Upper lobe of left lung (tissue), 6 donors: ENCODE results near the gene FAM241B. TPM values are rescaled to one million over a fixed set of nuclear protein-coding genes. Genes with fewer than 3 reads are reported as not detected.

Experiments used
- ATAC-seq, 2 donors: fragments of 200-7000 bp; cut with Tn5 transposase; one replicate each; pipeline ENCODE4 v1.9.1; 2022; ENCODE audit warnings: mild to moderate bottlenecking in 2 of 2, moderate library complexity in 2 of 2; ENCODE audit not compliant: low FRiP score in 2 of 2
- DNase-seq, 2 donors: peaks; one replicate each; pipeline ENCODE4 v3.0.0-alpha.2; 2019 to 2020
- H3K27ac ChIP-seq, 4 donors: fragments of 200-600 bp; sonication (generic); one replicate each; pipeline ENCODE4 v1.5.1; 2016 to 2019
- H3K27me3 ChIP-seq, 4 donors: fragments of 200-600 bp; sonication (generic); one replicate each; pipeline ENCODE4 v1.5.1; 2017 to 2019
- H3K36me3 ChIP-seq, 4 donors: fragments of 200-600 bp; sonication (generic); one replicate each; pipeline ENCODE4 v1.5.1; 2016 to 2019
- H3K4me1 ChIP-seq, 4 donors: fragments of 200-600 bp; sonication (generic); one replicate each; pipeline ENCODE4 v1.5.1; 2018 to 2019
- H3K4me3 ChIP-seq, 4 donors: fragments of 200-600 bp; sonication (generic); one replicate each; pipeline ENCODE4 v1.5.1; 2017 to 2019; ENCODE audit warnings: mild to moderate bottlenecking in 2 of 4, moderate library complexity in 1 of 4
- H3K9me3 ChIP-seq, 4 donors: fragments of 200-600 bp; sonication (generic); one replicate each; pipeline ENCODE4 v1.5.1; 2018 to 2019
- CTCF ChIP-seq, 6 experiments: fragments of 450-650 bp in 4 of 6; fragments of 200-600 bp in 2 of 6; sonication (generic) in 2 of 6; IDR thresholded peaks; one replicate each; pipeline ENCODE4 v1.5.1; 2016 to 2019; ENCODE audit warnings: antibody characterized with exemption in 6 of 6
- EP300 ChIP-seq, 4 donors: sonication (generic); formaldehyde crosslinking; IDR thresholded peaks; one replicate each; pipeline ENCODE4 v1.5.1; 2017; ENCODE audit warnings: antibody characterized with exemption in 4 of 4, control low read depth in 2 of 4
- POLR2A ChIP-seq, 4 donors: fragments of 450-650 bp; IDR thresholded peaks; one replicate each; pipeline ENCODE4 v1.5.1; 2016 to 2017; ENCODE audit warnings: antibody characterized with exemption in 4 of 4, mild to moderate bottlenecking in 2 of 4
- POLR2AphosphoS5 ChIP-seq, 2 donors: sonication (generic); formaldehyde crosslinking; IDR thresholded peaks; one replicate each; pipeline ENCODE4 v1.5.1; 2017; ENCODE audit warnings: antibody characterized with exemption in 2 of 2
- WGBS, 2 donors: methylation state at CpG; one replicate each; pipeline ENCODE4 v1.1.5; 2017 to 2018; 5-methylcytosine and 5-hydroxymethylcytosine counted together
- total RNA-seq, 6 donors: library from RNA; depleted of rRNA in 4 of 6; stranded (reverse); fragments of >200 nt in 4 of 6; gene quantifications; one replicate each; pipeline versions ENCODE4 v1.1.0 to v1.2.1, GENCODE V29; 2016 to 2021
- donor health status: DM: no; HTN: no; CAD: no; lungs with moderate emphysema.
- donor health status: DM: no; HTN: yes; CAD: no; lungs with severe emphysema.

The FAM241B gene
- total RNA-seq, 6 donors from 2014 or later = 3.1 to 7.7 (median 6.5) TPM; not detected in 1

GRCh38 chr10:69643779-69644657 is 14.0 kb downstream of the FAM241B start:
- Histone ChIP-seq H3K4me1 (no peaks in the 10 kb centered on the region), H3K27me3 (no peaks in the 10 kb centered on the region), H3K36me3 (no peaks in the 10 kb centered on the region), H3K4me3 (no peak overlapping the region), H3K9me3 (no peaks in the 10 kb centered on the region), H3K27ac (no peak overlapping the region)
- no peak for ATAC-seq
- WGBS, 2 donors = 63 to 68% methylated on average over 12 to 16 of the region's 16 CpGs
- no peak for DNase-seq
- no peak for TF ChIP-seq POLR2AphosphoS5 (IDR thresholded peaks at IDR 0.05)
- no peak for TF ChIP-seq POLR2A (IDR thresholded peaks at IDR 0.05)
- no peak for TF ChIP-seq CTCF (IDR thresholded peaks at IDR 0.05)
- no peak for TF ChIP-seq EP300 (IDR thresholded peaks at IDR 0.05)

GRCh38 chr10:69644658-69645295 is 14.7 kb downstream of the FAM241B start:
- Histone ChIP-seq H3K36me3 (no peaks in the 10 kb centered on the region), H3K9me3 (no peaks in the 10 kb centered on the region), H3K27ac (no peak overlapping the region), H3K27me3 (no peaks in the 10 kb centered on the region), H3K4me3 (no peak overlapping the region), H3K4me1 (no peaks in the 10 kb centered on the region)
- WGBS, 2 donors = 55 to 77% methylated on average over 7 to 13 of the region's 13 CpGs
- DNase-seq = peak in 1 of 2 donors; percentile 44
- ATAC-seq = peak in 1 of 2 donors; percentile 29
- TF ChIP-seq CTCF (IDR thresholded peaks at IDR 0.05) = peak; percentile 48 to 82 (median 70)
- no peak for TF ChIP-seq POLR2A (IDR thresholded peaks at IDR 0.05)

GRCh38 chr10:69645296-69646184 is 15.5 kb downstream of the FAM241B start:
- Histone ChIP-seq H3K36me3 (no peaks in the 10 kb centered on the region), H3K9me3 (no peaks in the 10 kb centered on the region), H3K4me3 (no peak overlapping the region), H3K4me1 (no peaks in the 10 kb centered on the region), H3K27me3 (no peaks in the 10 kb centered on the region), H3K27ac (no peak overlapping the region)
- DNase-seq = no peak
- TF ChIP-seq POLR2A (IDR thresholded peaks at IDR 0.05) = no peak
- TF ChIP-seq POLR2AphosphoS5 (IDR thresholded peaks at IDR 0.05) = no peak
- TF ChIP-seq CTCF (IDR thresholded peaks at IDR 0.05) = no peak
- ATAC-seq = no peak
- 92 to 93% methylated on average over 24 of the region's 24 CpGs for WGBS, 2 donors

- ATAC-seq (no peak), DNase-seq (no peak)
- Histone ChIP-seq H3K27me3 (no peaks in the 10 kb centered on the region), H3K4me1 (peaks cover 0 to 3% (median 0%) of the 10 kb centered on the region in 4 donors), H3K36me3 (no peaks in the 10 kb centered on the region), H3K4me3 (no peak overlapping the region), H3K27ac (no peak overlapping the region), H3K9me3 (no peaks in the 10 kb centered on the region)
- 67 to 74% methylated on average over 11 of the region's 11 CpGs for WGBS, 2 donors
- TF ChIP-seq EP300 (IDR thresholded peaks at IDR 0.05) (no peak), POLR2AphosphoS5 (IDR thresholded peaks at IDR 0.05) (no peak), CTCF (IDR thresholded peaks at IDR 0.05) (no peak), POLR2A (IDR thresholded peaks at IDR 0.05) (no peak)
Observed at GRCh38 chr10:69646185-69647060, 16.4 kb downstream of the FAM241B start.
